OCI-LY1 (cell line): ENCODE results near the gene EPHA4.

Source experiments
- EZH2 ChIP-seq: fragments of 200-600 bp; sonication (generic), shearing (Covaris generic); IDR thresholded peaks from 2 replicates; pipeline ENCODE4 v1.8.0; 2017; ENCODE audit warnings: borderline replicate concordance, mixed run types, mild to moderate bottlenecking, antibody characterized with exemption, low read length, moderate library complexity, mixed read lengths
- TF ChIP-seq, protein P1 (sequence below): fragments of 200-600 bp; sonication (generic), shearing (Covaris generic); IDR thresholded peaks from 2 replicates; pipeline ENCODE4 v1.5.1; 2017; ENCODE audit warnings: mild to moderate bottlenecking, antibody characterized with exemption, low read length, moderate library complexity, mixed read lengths

DNA sequence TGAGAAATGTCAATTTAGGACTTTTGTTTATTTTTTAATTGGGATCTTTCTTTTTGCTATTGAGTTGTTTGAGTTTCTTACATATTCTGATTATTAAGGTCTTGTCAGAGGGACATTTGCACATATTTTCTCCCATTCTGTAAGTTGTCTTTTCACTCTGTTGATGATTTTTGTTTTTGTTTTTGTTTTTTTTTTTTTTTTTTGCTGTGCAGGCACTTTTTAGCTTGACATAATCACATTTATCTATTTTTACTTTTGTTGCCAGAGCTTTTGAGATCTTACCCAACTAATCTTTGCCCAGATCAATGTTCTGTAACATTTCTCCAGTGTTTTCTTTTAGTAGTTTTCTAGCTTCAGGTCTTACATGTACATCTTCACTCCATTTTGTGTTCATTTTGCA is 166.6 kb downstream of the EPHA4 start:
- TF ChIP-seq EZH2: no peak
- TF ChIP-seq, protein P1, sequence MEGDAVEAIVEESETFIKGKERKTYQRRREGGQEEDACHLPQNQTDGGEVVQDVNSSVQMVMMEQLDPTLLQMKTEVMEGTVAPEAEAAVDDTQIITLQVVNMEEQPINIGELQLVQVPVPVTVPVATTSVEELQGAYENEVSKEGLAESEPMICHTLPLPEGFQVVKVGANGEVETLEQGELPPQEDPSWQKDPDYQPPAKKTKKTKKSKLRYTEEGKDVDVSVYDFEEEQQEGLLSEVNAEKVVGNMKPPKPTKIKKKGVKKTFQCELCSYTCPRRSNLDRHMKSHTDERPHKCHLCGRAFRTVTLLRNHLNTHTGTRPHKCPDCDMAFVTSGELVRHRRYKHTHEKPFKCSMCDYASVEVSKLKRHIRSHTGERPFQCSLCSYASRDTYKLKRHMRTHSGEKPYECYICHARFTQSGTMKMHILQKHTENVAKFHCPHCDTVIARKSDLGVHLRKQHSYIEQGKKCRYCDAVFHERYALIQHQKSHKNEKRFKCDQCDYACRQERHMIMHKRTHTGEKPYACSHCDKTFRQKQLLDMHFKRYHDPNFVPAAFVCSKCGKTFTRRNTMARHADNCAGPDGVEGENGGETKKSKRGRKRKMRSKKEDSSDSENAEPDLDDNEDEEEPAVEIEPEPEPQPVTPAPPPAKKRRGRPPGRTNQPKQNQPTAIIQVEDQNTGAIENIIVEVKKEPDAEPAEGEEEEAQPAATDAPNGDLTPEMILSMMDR: no peak
